Inflammatory macrophage (primary cell): ENCODE data around the gene IL2RA.
"Not testable (repeated sequence)": the region's sequence is repeated elsewhere in the genome, so short reads cannot be mapped to it uniquely, and the experiment has no call there.

Source experiments
- DNase-seq, 2 donors: peaks; one replicate each; pipeline ENCODE4 v3.0.0-alpha.2; 2020 to 2022
- total RNA-seq, 18 experiments: gene quantifications; one replicate each; lab custom pipeline; 2026; ENCODE audit warnings: mixed read lengths in 6 of 18, inconsistent platforms in 2 of 18; lab: John Stamatoyannopoulos, UW

IL2RA gene
- total RNA-seq, result 0 to 160 (median 4.3) reads per million in 18 experiments

GRCh38 chr10:6062101-6062771 is at the start of gene IL2RA:
TSS of gene IL2RA (minus strand) at chr10:6062367. CDS start at chr10:6062151, 216 bp downstream.
- DNase-seq, result peak in 1 of 2 donors; percentile 30

GRCh38 chr10:6110136-6110535 is 48.0 kb upstream of the IL2RA start:
- DNase-seq, result no peak

- DNase-seq, result no peak
Observed at GRCh38 chr10:6109444-6109775, 47.2 kb upstream of the IL2RA start.

GRCh38 chr10:6108631-6109443 is 46.7 kb upstream of the IL2RA start:
- peak; percentile 36 to 66 for DNase-seq

DNA sequence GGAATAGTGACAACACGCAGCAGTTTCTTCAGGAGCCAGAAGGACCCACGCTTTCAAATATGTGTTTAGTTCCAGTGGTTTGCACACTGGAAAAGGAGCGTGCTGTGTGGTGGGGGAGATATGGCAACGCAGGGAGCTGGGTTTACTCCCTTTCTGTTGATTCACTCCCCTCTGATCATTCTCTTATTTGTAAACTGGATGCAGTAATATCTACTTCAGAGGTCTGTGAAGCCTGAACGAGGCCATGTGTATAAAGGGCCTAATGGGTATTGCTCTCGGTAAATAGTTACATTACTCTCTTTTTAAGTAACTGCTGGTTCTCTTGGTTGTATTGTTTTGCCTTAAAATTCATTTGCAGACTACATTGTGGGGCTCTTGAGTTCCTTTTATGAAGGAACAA is 45.9 kb upstream of the IL2RA start:
- no peak for DNase-seq

DNA sequence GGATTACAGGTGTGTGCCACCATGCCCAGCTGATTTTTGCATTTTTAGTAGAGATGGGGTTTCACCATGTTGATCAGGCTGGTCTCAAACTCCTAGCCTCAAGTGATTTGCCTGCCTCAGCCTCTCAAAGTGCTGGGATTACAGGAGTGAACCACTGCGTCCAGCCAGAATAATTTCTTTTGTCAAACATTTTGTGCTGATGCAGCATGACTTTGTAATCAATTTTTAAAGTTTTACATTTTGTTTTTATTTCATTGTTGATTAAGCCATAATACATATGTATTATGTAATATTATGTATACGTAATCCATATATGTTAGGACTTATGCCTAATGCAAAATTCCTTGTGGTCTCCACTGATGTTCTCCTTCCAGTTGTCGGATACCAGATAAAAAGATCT is 45.4 kb upstream of the IL2RA start:
- DNase-seq, result not testable (repeated sequence)

DNA sequence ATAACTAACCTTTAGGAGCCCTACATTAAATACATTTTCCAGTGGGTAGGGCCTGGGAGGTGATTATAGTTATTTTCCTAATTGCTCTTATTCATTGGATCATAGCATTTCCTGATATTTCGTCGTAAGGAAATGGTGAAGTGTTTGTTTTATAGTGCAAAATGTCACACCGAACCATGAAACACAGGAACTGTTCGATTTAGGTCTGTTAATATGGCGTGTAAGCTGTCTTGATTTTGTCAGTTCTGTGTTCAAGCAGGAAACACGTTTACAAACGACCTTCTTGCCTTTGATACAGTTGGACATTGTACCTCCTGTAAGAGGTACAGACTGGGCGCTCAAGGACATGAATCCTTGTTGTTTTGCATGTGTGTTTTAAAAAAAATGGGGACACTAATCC is 41.4 kb upstream of the IL2RA start:
- no peak for DNase-seq

GRCh38 chr10:6102128-6102527 is 40.0 kb upstream of the IL2RA start:
- no peak for DNase-seq

GRCh38 chr10:6101181-6101580 is 39.0 kb upstream of the IL2RA start:
- DNase-seq, result no peak

GRCh38 chr10:6100370-6100769 is 38.2 kb upstream of the IL2RA start:
- no peak for DNase-seq

DNA sequence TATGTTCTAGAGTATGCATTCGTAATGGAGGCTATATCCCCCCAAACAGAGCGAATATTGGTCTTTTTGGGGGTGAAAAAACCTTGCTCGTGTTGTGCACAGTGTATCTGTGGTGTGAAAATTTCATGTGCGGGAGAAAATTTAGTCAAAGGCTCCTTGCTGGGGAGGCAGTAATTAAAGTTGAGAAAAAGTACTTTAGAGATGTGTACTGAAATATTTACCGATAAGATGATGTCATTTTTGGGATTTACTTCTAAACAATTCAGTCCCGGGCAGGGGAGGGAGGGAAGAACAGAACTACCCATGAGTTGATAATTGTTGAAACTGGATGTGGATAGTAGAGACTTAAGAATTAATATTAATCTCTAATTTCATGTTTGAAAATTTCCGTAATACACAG is 36.0 kb upstream of the IL2RA start:
- no peak for DNase-seq

DNA sequence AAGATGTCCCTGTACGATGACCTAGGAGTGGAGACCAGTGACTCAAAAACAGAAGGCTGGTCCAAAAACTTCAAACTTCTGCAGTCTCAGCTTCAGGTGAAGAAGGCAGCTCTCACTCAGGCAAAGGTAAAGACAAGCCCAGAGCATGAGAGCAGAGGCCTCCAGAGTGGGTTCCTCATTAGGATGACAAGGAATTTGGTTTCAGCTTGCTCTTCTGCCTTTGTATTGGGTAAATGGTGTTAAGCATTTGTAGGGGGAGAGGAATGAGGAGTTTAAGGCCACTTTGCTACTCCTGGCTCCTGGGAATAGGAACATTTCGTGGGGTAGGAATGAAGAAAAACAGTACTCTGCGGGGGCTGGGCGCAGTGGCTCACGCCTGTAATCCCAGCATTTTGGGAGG is 34.9 kb upstream of the IL2RA start:
- no peak for DNase-seq

DNA sequence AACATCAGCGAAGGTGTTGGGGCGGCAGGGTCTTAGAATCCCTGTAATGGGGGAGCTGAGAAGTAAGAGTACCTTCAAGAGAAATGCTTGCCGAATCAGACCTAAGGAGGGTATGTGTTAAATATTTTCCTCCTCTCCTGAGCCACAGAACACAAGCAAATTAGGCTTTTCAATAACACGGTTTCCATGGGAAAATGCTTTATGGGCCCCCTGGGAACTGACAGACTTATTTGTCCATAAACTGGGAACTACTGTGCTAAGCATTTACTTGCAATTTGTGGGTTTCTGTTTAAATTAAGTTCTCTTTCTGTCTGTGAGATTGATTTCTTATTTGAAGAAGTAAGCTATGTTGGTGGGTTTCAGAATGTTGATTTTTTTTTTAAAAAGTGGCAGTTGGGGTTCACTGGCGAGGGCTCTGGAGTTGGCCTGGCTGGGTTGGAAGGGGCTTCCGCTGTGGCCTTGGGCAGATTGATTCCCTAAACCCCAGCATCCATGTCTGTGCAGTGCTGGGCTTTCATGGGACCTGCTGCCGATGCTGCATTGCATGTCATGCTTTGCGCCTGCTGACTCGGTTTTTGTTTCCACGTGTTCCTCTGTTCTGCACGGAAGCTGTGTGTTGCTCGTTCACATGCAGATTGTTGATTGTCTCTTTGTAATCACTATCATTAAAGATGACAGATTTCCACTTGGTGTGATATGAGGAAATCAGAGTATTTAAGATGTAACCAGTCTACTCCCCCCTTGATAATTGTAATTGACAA is 33.8 kb upstream of the IL2RA start:
- no peak for DNase-seq

DNA sequence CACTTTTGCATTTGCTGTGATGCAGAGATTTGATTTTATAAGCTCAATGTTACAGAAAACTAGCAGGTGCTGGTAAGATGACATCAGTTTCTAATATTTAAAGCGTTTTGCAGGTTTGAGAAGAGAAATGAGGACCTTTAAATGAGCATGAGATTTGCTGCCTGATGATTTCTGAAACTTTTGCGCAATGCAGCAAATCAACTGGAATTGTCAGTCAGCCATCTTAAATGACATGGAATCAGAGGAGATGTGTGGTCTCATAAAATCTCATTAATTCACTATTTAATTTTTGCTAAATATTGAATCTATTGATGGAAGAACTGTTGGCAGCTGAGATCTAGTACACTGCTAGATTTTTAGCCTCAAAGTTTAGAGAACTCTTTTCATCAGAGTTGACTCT is 30.6 kb upstream of the IL2RA start:
- DNase-seq, result peak in 1 of 2 donors; percentile 24

GRCh38 chr10:6091630-6092029 is 29.5 kb upstream of the IL2RA start:
- no peak for DNase-seq

- DNase-seq, result peak in 1 of 2 donors; percentile 19
Observed at GRCh38 chr10:6089334-6090219, 27.4 kb upstream of the IL2RA start.

- peak; percentile 98 for DNase-seq
Observed at GRCh38 chr10:6088721-6089333, 26.7 kb upstream of the IL2RA start, which contains the start of gene RBM17. TSS of gene RBM17 (plus strand) at chr10:6089034. CDS start at chr10:6097066, 8,032 bp downstream.

GRCh38 chr10:6086375-6087233 is 24.4 kb upstream of the IL2RA start:
- DNase-seq, result peak; percentile 91 to 94

DNA sequence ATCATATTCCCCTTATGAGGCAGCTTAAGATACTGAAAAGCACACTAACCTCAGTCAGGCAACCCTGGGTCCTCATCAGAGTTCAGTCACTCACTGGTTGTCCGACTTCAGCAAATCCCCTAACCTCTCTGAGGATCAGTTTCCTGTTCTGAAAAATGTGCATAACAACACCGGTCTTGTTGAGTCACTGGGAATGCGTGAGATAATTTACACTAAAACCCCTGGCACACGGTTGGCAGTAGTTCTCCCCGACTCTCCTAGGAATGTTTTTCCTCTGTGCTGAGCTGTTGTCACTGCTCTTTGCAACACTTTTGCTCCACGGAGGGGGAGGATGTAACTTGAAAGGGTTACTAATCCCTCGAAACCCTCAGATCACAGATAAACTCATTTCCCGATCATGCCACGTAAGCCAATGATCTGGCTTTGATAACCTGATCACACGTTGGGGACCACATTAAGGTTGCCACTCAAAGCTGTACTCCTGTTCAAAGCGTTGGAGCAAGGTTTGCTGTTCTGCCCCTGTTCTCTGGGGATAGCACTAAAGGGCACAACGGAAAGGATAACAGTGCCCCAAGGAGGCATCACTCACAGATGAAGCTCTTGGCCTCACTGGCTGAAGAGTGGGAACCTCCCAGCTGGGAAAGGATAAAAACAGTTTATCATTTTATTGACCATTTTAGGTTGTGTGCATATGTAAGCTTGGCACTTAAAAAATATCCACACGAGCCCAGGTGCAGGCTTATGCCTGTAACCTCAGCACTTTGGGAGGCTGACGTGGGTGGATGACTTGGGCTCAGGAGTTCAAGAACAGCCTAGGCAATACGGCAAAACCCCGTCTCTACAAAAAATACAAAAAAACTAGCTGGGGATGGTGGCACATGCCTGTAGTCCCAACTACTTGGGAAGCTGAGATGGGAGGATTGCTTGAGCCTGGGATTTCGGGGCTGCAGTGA is 21.6 kb upstream of the IL2RA start:
- DNase-seq, result no peak
